Gastrocnemius medialis (tissue), 4 donors: ENCODE data around the gene HS6ST2. TPM values are rescaled to one million over a fixed set of nuclear protein-coding genes. Genes with fewer than 3 reads are reported as not detected.

Experiments
- ATAC-seq, 2 donors: fragments of 150-250 bp; one replicate each; pipeline ENCODE4 v1.9.1; 2016
- DNase-seq, 2 donors: peaks; one replicate each; pipeline ENCODE4 v3.0.0-alpha.2; 2019
- H3K27ac ChIP-seq, 4 donors: fragments of 200-600 bp; sonication (generic); 1 replicate in 1 of 4; 2 replicates in 3 of 4; pipeline ENCODE4 v1.5.1; 2016 to 2018; ENCODE audit warnings: mild to moderate bottlenecking in 2 of 4, moderate library complexity in 1 of 4
- H3K27me3 ChIP-seq, 3 donors: fragments of 200-600 bp; sonication (generic) in 2 of 3; 1 replicate in 1 of 3; 2 replicates in 2 of 3; pipeline versions ENCODE4 v1.5.1 to v1.6.0; 2016 to 2019; ENCODE audit warnings: mild to moderate bottlenecking in 1 of 3, moderate library complexity in 1 of 3
- H3K36me3 ChIP-seq, 2 donors: fragments of 200-600 bp; sonication (generic) in 1 of 2; one replicate each; pipeline ENCODE4 v1.5.1; 2017 to 2018
- H3K4me1 ChIP-seq, 2 donors: fragments of 200-600 bp; sonication (generic) in 1 of 2; one replicate each; pipeline ENCODE4 v1.5.1; 2016 to 2017; ENCODE audit warnings: mild to moderate bottlenecking in 2 of 2
- H3K4me3 ChIP-seq, 4 donors: fragments of 200-600 bp; sonication (generic) in 3 of 4; 1 replicate in 1 of 4; 2 replicates in 3 of 4; pipeline ENCODE4 v1.5.1; 2016 to 2019; ENCODE audit warnings: mild to moderate bottlenecking in 2 of 4
- H3K9me3 ChIP-seq, 3 donors: fragments of 200-600 bp; sonication (generic) in 2 of 3; 1 replicate in 1 of 3; 2 replicates in 2 of 3; pipeline ENCODE4 v1.5.1; 2016 to 2019
- CTCF ChIP-seq, 5 experiments: fragments of 450-650 bp in 3 of 5; fragments of 200-600 bp in 2 of 5; sonication (generic) in 2 of 5; IDR thresholded peaks in 4 of 5; conservative IDR thresholded peaks in 1 of 5; 1 replicate in 4 of 5; 2 replicates in 1 of 5; pipeline ENCODE4 v1.5.1; 2016 to 2019; ENCODE audit warnings: antibody characterized with exemption in 5 of 5, mild to moderate bottlenecking in 3 of 5, moderate library complexity in 3 of 5
- POLR2A ChIP-seq, 2 donors: fragments of 450-650 bp; IDR thresholded peaks; one replicate each; pipeline ENCODE4 v1.6.1; 2017; ENCODE audit warnings: antibody characterized with exemption in 2 of 2, mild to moderate bottlenecking in 2 of 2, moderate library complexity in 2 of 2
- in situ Hi-C, 4 donors: fragments of 200-750 bp; cut with MboI; loops; one replicate each; pipeline versions ENCODE4 v1.15.0 to v1.8.0; 2017; ENCODE audit warnings: low sequenced_read_pairs in 4 of 4
- intact Hi-C: fragments of 100-400 bp; cut with DNase I; formaldehyde crosslinking; loops from one replicate; pipeline ENCODE4 v1.15.1; 2023; ENCODE audit warnings: low total_unique reads
- total RNA-seq, 4 donors: library from RNA; depleted of rRNA; stranded (reverse); fragments of >200 nt; gene quantifications; one replicate each; pipeline versions ENCODE4 v1.1.0 to v1.2.3, GENCODE V29; 2016

HS6ST2 gene
- total RNA-seq, 4 donors from 2014 or later = 1.9 to 2.8 (median 2.1) TPM; not detected in 1

- in situ Hi-C loops (no loop called here), intact Hi-C loops (no loop called here)
- no peaks in the 10 kb centered on the region for H3K36me3 ChIP-seq
- H3K4me1 ChIP-seq = no peaks in the 10 kb centered on the region
- no peak overlapping the region for H3K4me3 ChIP-seq
- TF ChIP-seq CTCF (IDR thresholded peaks at IDR 0.05 in 4 of 5, conservative IDR thresholded peaks at IDR 0.05 in 1 of 5) (no peak), POLR2A (IDR thresholded peaks at IDR 0.05) (no peak)
- no peaks in the 10 kb centered on the region for H3K27me3 ChIP-seq
- H3K27ac ChIP-seq = no peak overlapping the region
- ATAC-seq = no peak
- H3K9me3 ChIP-seq = no peaks in the 10 kb centered on the region
- DNase-seq = no peak
Observed at GRCh38 chrX:132763528-132763927, 194.9 kb downstream of the HS6ST2 start.

- Histone ChIP-seq H3K9me3 (no peaks in the 10 kb centered on the region), H3K4me1 (no peaks in the 10 kb centered on the region), H3K27ac (no peak overlapping the region), H3K27me3 (no peaks in the 10 kb centered on the region), H3K4me3 (no peak overlapping the region), H3K36me3 (no peaks in the 10 kb centered on the region)
- TF ChIP-seq POLR2A (IDR thresholded peaks at IDR 0.05) = no peak
- no peak for TF ChIP-seq CTCF (IDR thresholded peaks at IDR 0.05 in 4 of 5, conservative IDR thresholded peaks at IDR 0.05 in 1 of 5)
- ATAC-seq (no peak), DNase-seq (no peak)
- in situ Hi-C loops (no loop called here), intact Hi-C loops (no loop called here)
Observed at GRCh38 chrX:132758759-132759158, 199.7 kb downstream of the HS6ST2 start.

GRCh38 chrX:132757066-132757623, 201.3 kb downstream of the HS6ST2 start:
- no peak for DNase-seq
- no peaks in the 10 kb centered on the region for H3K9me3 ChIP-seq
- no peak for TF ChIP-seq CTCF (IDR thresholded peaks at IDR 0.05 in 4 of 5, conservative IDR thresholded peaks at IDR 0.05 in 1 of 5)
- TF ChIP-seq POLR2A (IDR thresholded peaks at IDR 0.05) = no peak
- in situ Hi-C loops (no loop called here), intact Hi-C loops (no loop called here)
- H3K36me3 ChIP-seq = no peaks in the 10 kb centered on the region
- H3K27ac ChIP-seq = no peak overlapping the region
- H3K27me3 ChIP-seq = no peaks in the 10 kb centered on the region
- no peaks in the 10 kb centered on the region for H3K4me1 ChIP-seq
- no peak for ATAC-seq
- no peak overlapping the region for H3K4me3 ChIP-seq

GRCh38 chrX:132756439-132756838, 202.0 kb downstream of the HS6ST2 start:
- ATAC-seq (no peak), DNase-seq (no peak)
- no peaks in the 10 kb centered on the region for H3K36me3 ChIP-seq
- H3K4me3 ChIP-seq = no peak overlapping the region
- no peaks in the 10 kb centered on the region for H3K27me3 ChIP-seq
- H3K4me1 ChIP-seq = peaks cover 0 to 5% of the 10 kb centered on the region in 2 donors
- H3K27ac ChIP-seq = no peak overlapping the region
- no peaks in the 10 kb centered on the region for H3K9me3 ChIP-seq
- TF ChIP-seq POLR2A (IDR thresholded peaks at IDR 0.05) (no peak), CTCF (IDR thresholded peaks at IDR 0.05 in 4 of 5, conservative IDR thresholded peaks at IDR 0.05 in 1 of 5) (no peak)
- intact Hi-C loops = no loop called here
- in situ Hi-C loops = no loop called here
